Mesendoderm (in vitro differentiated cells): ENCODE measurements around the gene LDAH.

Experiments used
- DNase-seq: peaks from one replicate; pipeline ENCODE4 v3.0.0; 2013
- H2AK5ac ChIP-seq: 2 replicates; pipeline ENCODE4 v1.6.1; 2013; ENCODE audit warnings: low read length, inconsistent platforms
- H2BK120ac ChIP-seq: 2 replicates; pipeline ENCODE4 v1.6.1; 2013; ENCODE audit warnings: low read depth, mild to moderate bottlenecking, low read length, moderate library complexity, mixed read lengths
- H2BK15ac ChIP-seq: replicated peaks from 2 replicates; pipeline ENCODE4 v1.6.1; 2013; ENCODE audit warnings: low read depth, mild to moderate bottlenecking, moderate library complexity
- H2BK5ac ChIP-seq: 2 replicates; pipeline ENCODE4 v1.6.1; 2013; ENCODE audit warnings: low read length, inconsistent platforms
- H3K18ac ChIP-seq: 2 replicates; pipeline ENCODE4 v1.6.1; 2013; ENCODE audit warnings: mild to moderate bottlenecking, low read length, mixed read lengths
- H3K23ac ChIP-seq: one replicate; pipeline ENCODE4 v1.6.1; 2013; ENCODE audit warnings: low read length
- H3K27ac ChIP-seq: 2 replicates; pipeline ENCODE4 v1.5.1; 2013; ENCODE audit warnings: low read depth, mild to moderate bottlenecking, inconsistent platforms, low read length, moderate library complexity
- H3K27me3 ChIP-seq: 2 replicates; pipeline ENCODE4 v1.6.1; 2013; ENCODE audit warnings: low read length, control low read depth, mild to moderate bottlenecking, inconsistent platforms; ENCODE audit not compliant: insufficient read depth, poor library complexity
- H3K36me3 ChIP-seq: 2 replicates; pipeline ENCODE4 v1.6.1; 2013; ENCODE audit warnings: low read length, inconsistent platforms; ENCODE audit not compliant: control insufficient read depth, insufficient read depth
- H3K4ac ChIP-seq: one replicate; pipeline ENCODE4 v1.6.1; 2013; ENCODE audit warnings: low read depth, mild to moderate bottlenecking, low read length, moderate library complexity
- H3K4me1 ChIP-seq: 2 replicates; pipeline ENCODE4 v1.6.1; 2013; ENCODE audit warnings: low read depth, low read length, inconsistent platforms; ENCODE audit not compliant: control insufficient read depth
- H3K4me2 ChIP-seq: 2 replicates; pipeline ENCODE4 v1.6.1; 2013; ENCODE audit warnings: low read length
- H3K4me3 ChIP-seq: 2 replicates; pipeline ENCODE4 v1.5.1; 2013; ENCODE audit warnings: mild to moderate bottlenecking, low read length
- H3K56ac ChIP-seq: one replicate; pipeline ENCODE4 v1.6.1; 2013; ENCODE audit warnings: low read length
- H3K79me1 ChIP-seq: 2 replicates; pipeline ENCODE4 v1.6.1; 2013; ENCODE audit warnings: low read length, inconsistent platforms
- H3K79me2 ChIP-seq: 2 replicates; pipeline ENCODE4 v1.6.1; 2013; ENCODE audit warnings: mild to moderate bottlenecking, low read length; ENCODE audit not compliant: control insufficient read depth, insufficient read depth
- H3K9ac ChIP-seq: 2 replicates; pipeline ENCODE4 v1.6.1; 2013; ENCODE audit warnings: low read length, inconsistent platforms
- H4K5ac ChIP-seq: one replicate; pipeline ENCODE4 v1.6.1; 2013; ENCODE audit warnings: low read length
- H4K8ac ChIP-seq: one replicate; pipeline ENCODE4 v1.6.1; 2013; ENCODE audit warnings: low read depth, mild to moderate bottlenecking, control low read depth, low read length, moderate library complexity
- WGBS: extraction: QIAGEN DNeasy Blood & Tissue Kit; methylation state at CpG from one replicate; pipeline ENCODE4 v1.1.7; 2013; ENCODE audit warnings: low lambda C conversion rate, missing lambda C conversion rate; ENCODE audit not compliant: insufficient coverage; ENCODE audit errors: extremely low coverage; 5-methylcytosine and 5-hydroxymethylcytosine counted together

The LDAH gene

GRCh38 chr2:20640411-20641122 lies 182.3 kb downstream of the LDAH start:
- no peak for DNase-seq

GRCh38 chr2:20638646-20639430 lies 184.1 kb downstream of the LDAH start:
- no peak overlapping the region for H2BK5ac ChIP-seq
- no peaks in the 10 kb centered on the region for H3K79me1 ChIP-seq
- no peaks in the 10 kb centered on the region for H3K36me3 ChIP-seq
- H3K4ac ChIP-seq, result no peak overlapping the region
- H3K4me1 ChIP-seq, result peaks cover 2% of the 10 kb centered on the region
- DNase-seq, result no peak
- H2BK120ac ChIP-seq, result no peak overlapping the region
- no CpG with 5 or more reads among the region's 15 CpGs for WGBS
- H2BK15ac ChIP-seq, result no peak overlapping the region
- no peak overlapping the region for H3K9ac ChIP-seq
- no peaks in the 10 kb centered on the region for H3K79me2 ChIP-seq
- H3K56ac ChIP-seq, result no peak overlapping the region
- no peak overlapping the region for H3K23ac ChIP-seq
- H4K8ac ChIP-seq, result no peak overlapping the region
- H4K5ac ChIP-seq, result no peak overlapping the region
- no peaks in the 10 kb centered on the region for H3K27me3 ChIP-seq
- H2AK5ac ChIP-seq, result no peak overlapping the region
- H3K4me2 ChIP-seq, result no peak overlapping the region
- no peak overlapping the region for H3K27ac ChIP-seq
- H3K4me3 ChIP-seq, result no peak overlapping the region
- H3K18ac ChIP-seq, result no peak overlapping the region

More at GRCh38 chr2:20640411-20641122, 182.3 kb downstream of the LDAH start:
- Histone ChIP-seq H3K36me3 (no peaks in the 10 kb centered on the region), H3K27me3 (no peaks in the 10 kb centered on the region), H3K18ac (no peak overlapping the region), H3K79me2 (no peaks in the 10 kb centered on the region), H3K4me2 (no peak overlapping the region), H3K79me1 (no peaks in the 10 kb centered on the region), H3K23ac (no peak overlapping the region), H3K9ac (no peak overlapping the region), H3K4ac (no peak overlapping the region), H4K5ac (no peak overlapping the region), H3K56ac (no peak overlapping the region), H2BK120ac (no peak overlapping the region), H3K4me1 (peaks cover under 1% of the 10 kb centered on the region), H2BK5ac (no peak overlapping the region), H2BK15ac (no peak overlapping the region), H4K8ac (no peak overlapping the region), H3K27ac (no peak overlapping the region), H3K4me3 (no peak overlapping the region), H2AK5ac (no peak overlapping the region)
- WGBS, result no CpG with 5 or more reads among the region's 14 CpGs

GRCh38 chr2:20638014-20638413 lies 184.9 kb downstream of the LDAH start:
- no peak for DNase-seq
- no CpG with 5 or more reads among the region's 13 CpGs for WGBS

GRCh38 chr2:20637147-20637546 lies 185.8 kb downstream of the LDAH start:
- Histone ChIP-seq H3K36me3 (no peaks in the 10 kb centered on the region), H3K4me3 (no peak overlapping the region), H3K9ac (no peak overlapping the region), H4K8ac (no peak overlapping the region), H3K4me1 (peaks cover 2% of the 10 kb centered on the region), H3K23ac (no peak overlapping the region), H2BK5ac (no peak overlapping the region), H4K5ac (no peak overlapping the region), H3K27me3 (no peaks in the 10 kb centered on the region), H3K18ac (no peak overlapping the region), H2AK5ac (no peak overlapping the region), H3K4ac (no peak overlapping the region), H3K79me1 (no peaks in the 10 kb centered on the region), H3K4me2 (no peak overlapping the region), H2BK15ac (no peak overlapping the region), H2BK120ac (no peak overlapping the region), H3K79me2 (no peaks in the 10 kb centered on the region), H3K56ac (no peak overlapping the region), H3K27ac (no peak overlapping the region)
- no CpG with 5 or more reads among the region's 13 CpGs for WGBS
- no peak for DNase-seq

More at GRCh38 chr2:20638014-20638413, 184.9 kb downstream of the LDAH start:
- Histone ChIP-seq H3K4me2 (no peak overlapping the region), H4K8ac (no peak overlapping the region), H3K23ac (no peak overlapping the region), H2BK120ac (no peak overlapping the region), H4K5ac (no peak overlapping the region), H2BK15ac (no peak overlapping the region), H2AK5ac (no peak overlapping the region), H3K18ac (no peak overlapping the region), H3K4me3 (no peak overlapping the region), H3K79me1 (no peaks in the 10 kb centered on the region), H2BK5ac (no peak overlapping the region), H3K27ac (no peak overlapping the region), H3K27me3 (no peaks in the 10 kb centered on the region), H3K4ac (no peak overlapping the region), H3K56ac (no peak overlapping the region), H3K79me2 (no peaks in the 10 kb centered on the region), H3K9ac (no peak overlapping the region), H3K36me3 (no peaks in the 10 kb centered on the region), H3K4me1 (peaks cover 2% of the 10 kb centered on the region)

- no peaks in the 10 kb centered on the region for H3K79me1 ChIP-seq
- no peak overlapping the region for H2BK5ac ChIP-seq
- no peak overlapping the region for H3K18ac ChIP-seq
- no peak overlapping the region for H3K4me3 ChIP-seq
- H2BK15ac ChIP-seq, result no peak overlapping the region
- WGBS, result no CpG with 5 or more reads among the region's 32 CpGs
- peak overlapping the region; percentile 81 for H4K5ac ChIP-seq
- no peak overlapping the region for H2AK5ac ChIP-seq
- H3K79me2 ChIP-seq, result no peaks in the 10 kb centered on the region
- DNase-seq, result peak; percentile 85
- no peak overlapping the region for H3K4me2 ChIP-seq
- H3K36me3 ChIP-seq, result no peaks in the 10 kb centered on the region
- H3K4me1 ChIP-seq, result peaks cover 2% of the 10 kb centered on the region
- peak overlapping the region; percentile 64 for H3K9ac ChIP-seq
- peak overlapping the region; percentile 85 for H3K56ac ChIP-seq
- H3K4ac ChIP-seq, result no peak overlapping the region
- no peaks in the 10 kb centered on the region for H3K27me3 ChIP-seq
- no peak overlapping the region for H3K23ac ChIP-seq
- no peak overlapping the region for H4K8ac ChIP-seq
- no peak overlapping the region for H2BK120ac ChIP-seq
- no peak overlapping the region for H3K27ac ChIP-seq
Measured at GRCh38 chr2:20635675-20636584, 187.0 kb downstream of the LDAH start.
